Large intestine (tissue), 3 donors: ENCODE results near the gene DOCK7. TPM values are rescaled to one million over a fixed set of nuclear protein-coding genes. Genes with fewer than 3 reads are reported as not detected.
A peak's percentile ranks its signal among the peaks of the same experiment; 100 is the strongest.
"Not testable (repeated sequence)": the region's sequence is repeated elsewhere in the genome, so short reads cannot be mapped to it uniquely, and the experiment has no call there.

Source experiments
- DNase-seq, 2 donors: peaks; one replicate each; pipeline versions ENCODE4 v3.0.0 to v3.0.0-alpha.2; 2013
- H3K27ac ChIP-seq: one replicate; pipeline ENCODE4 v1.5.1; 2013; ENCODE audit warnings: low read length
- H3K27me3 ChIP-seq: 2 replicates; pipeline ENCODE4 v1.6.1; 2013; ENCODE audit warnings: low read length; ENCODE audit not compliant: control insufficient read depth, insufficient read depth
- H3K36me3 ChIP-seq: 2 replicates; pipeline ENCODE4 v1.6.1; 2013; ENCODE audit warnings: low read length; ENCODE audit not compliant: control insufficient read depth, insufficient read depth
- H3K4me1 ChIP-seq: one replicate; pipeline ENCODE4 v1.6.1; 2013; ENCODE audit warnings: low read length; ENCODE audit not compliant: control insufficient read depth, insufficient read depth
- H3K4me3 ChIP-seq: one replicate; pipeline ENCODE4 v1.5.1; 2013; ENCODE audit warnings: low read length
- H3K9me3 ChIP-seq: one replicate; pipeline ENCODE4 v1.6.1; 2013; ENCODE audit warnings: mild to moderate bottlenecking, low read depth, low read length, moderate library complexity; ENCODE audit not compliant: control insufficient read depth
- WGBS: methylation state at CpG from one replicate; pipeline ENCODE4 v1.1.5; 2013; ENCODE audit warnings: low lambda C conversion rate; ENCODE audit not compliant: insufficient coverage; 5-methylcytosine and 5-hydroxymethylcytosine counted together
- polyA plus RNA-seq: library from polyadenylated mRNA; unstranded; fragments of 120-200 nt; gene quantifications from one replicate; pipeline ENCODE4 v1.2.1, GENCODE V29; 2013

Gene DOCK7
- polyA plus RNA-seq, 1 donor = 29.8 TPM

DNA sequence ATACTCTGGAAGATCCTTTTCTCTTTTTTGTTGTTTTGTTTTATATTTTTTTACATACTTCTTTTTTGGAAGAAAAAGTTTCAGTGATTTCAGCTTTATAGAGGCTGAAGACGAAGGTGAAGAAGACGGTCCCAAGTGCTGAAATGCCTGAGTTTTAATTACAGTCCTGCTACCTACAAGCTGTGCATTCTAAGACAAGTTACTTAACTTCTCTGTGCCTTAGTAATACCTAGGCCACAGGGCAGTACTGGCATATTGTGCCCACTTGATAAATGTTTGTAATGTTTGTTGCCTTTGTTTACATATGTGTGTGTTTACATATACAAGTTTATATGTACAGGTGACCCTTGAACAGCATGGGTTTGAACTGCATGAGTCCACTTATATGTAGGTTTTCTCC lies 147.1 kb downstream of the DOCK7 start:
- DNase-seq = no peak
- peaks cover 33% of the 10 kb centered on the region for H3K36me3 ChIP-seq
- no CpG with 5 or more reads among the region's 2 CpGs for WGBS
- no peaks in the 10 kb centered on the region for H3K4me1 ChIP-seq
- H3K27me3 ChIP-seq = no peaks in the 10 kb centered on the region
- H3K4me3 ChIP-seq = no peak overlapping the region
- H3K27ac ChIP-seq = no peak overlapping the region
- no peaks in the 10 kb centered on the region for H3K9me3 ChIP-seq

GRCh38 chr1:62539028-62539447 lies 149.1 kb downstream of the DOCK7 start:
- H3K36me3 ChIP-seq = peaks cover 40% of the 10 kb centered on the region
- H3K27ac ChIP-seq = no peak overlapping the region
- DNase-seq = no peak
- H3K4me3 ChIP-seq = no peak overlapping the region
- 100% methylated on average over 1 of the region's 2 CpGs for WGBS
- no peaks in the 10 kb centered on the region for H3K4me1 ChIP-seq
- no peaks in the 10 kb centered on the region for H3K27me3 ChIP-seq
- no peaks in the 10 kb centered on the region for H3K9me3 ChIP-seq

DNA sequence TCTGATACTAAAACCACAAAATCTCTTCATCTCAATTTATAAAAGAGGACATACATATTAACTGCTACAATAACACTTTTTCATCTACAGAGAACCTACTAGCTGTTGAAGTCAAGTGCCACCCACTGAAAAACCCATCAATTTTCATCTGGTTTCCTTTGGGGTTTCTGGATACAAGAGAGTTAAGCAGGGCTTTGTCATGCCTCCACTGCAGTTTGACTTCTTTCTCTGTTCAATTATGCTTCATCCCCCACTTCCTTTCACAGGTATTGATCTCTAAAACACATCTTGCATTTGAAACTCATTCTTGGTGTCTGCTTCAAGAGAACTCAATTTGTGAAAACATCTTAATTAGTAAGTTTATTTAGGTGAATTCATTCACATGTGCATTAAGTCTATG lies 151.3 kb downstream of the DOCK7 start:
- H3K36me3 ChIP-seq = peaks cover 48% of the 10 kb centered on the region
- DNase-seq = no peak
- H3K27ac ChIP-seq = no peak overlapping the region
- no peaks in the 10 kb centered on the region for H3K27me3 ChIP-seq
- no peaks in the 10 kb centered on the region for H3K4me1 ChIP-seq
- no peak overlapping the region for H3K4me3 ChIP-seq
- H3K9me3 ChIP-seq = no peaks in the 10 kb centered on the region

GRCh38 chr1:62530516-62531154 lies 157.6 kb downstream of the DOCK7 start:
- Histone ChIP-seq H3K36me3 (peaks cover 21% of the 10 kb centered on the region), H3K27me3 (no peaks in the 10 kb centered on the region), H3K4me3 (no peak overlapping the region), H3K9me3 (no peaks in the 10 kb centered on the region), H3K4me1 (no peaks in the 10 kb centered on the region), H3K27ac (no peak overlapping the region)
- DNase-seq = peak; percentile 41 to 46
- WGBS = no CpG with 5 or more reads among the region's 6 CpGs

- Histone ChIP-seq H3K36me3 (peaks cover 17% of the 10 kb centered on the region), H3K4me3 (no peak overlapping the region), H3K9me3 (no peaks in the 10 kb centered on the region), H3K27ac (no peak overlapping the region), H3K4me1 (no peaks in the 10 kb centered on the region), H3K27me3 (no peaks in the 10 kb centered on the region)
- DNase-seq = no peak
- WGBS = no CpG with 5 or more reads among the region's 4 CpGs
Measured at GRCh38 chr1:62529227-62529626, 159.0 kb downstream of the DOCK7 start.

GRCh38 chr1:62528015-62528414 lies 160.2 kb downstream of the DOCK7 start:
- Histone ChIP-seq H3K36me3 (peaks cover 8% of the 10 kb centered on the region), H3K4me3 (no peak overlapping the region), H3K4me1 (no peaks in the 10 kb centered on the region), H3K27ac (no peak overlapping the region), H3K27me3 (no peaks in the 10 kb centered on the region), H3K9me3 (no peaks in the 10 kb centered on the region)
- DNase-seq = peak; percentile 21 to 22
- WGBS = 61% methylated on average over 6 of the region's 7 CpGs

- H3K27me3 ChIP-seq, H3K36me3 ChIP-seq, H3K9me3 ChIP-seq, DNase-seq, H3K27ac ChIP-seq, H3K4me3 ChIP-seq, H3K4me1 ChIP-seq: not testable (repeated sequence)
- no CpG with 5 or more reads among the region's 6 CpGs for WGBS
Measured at GRCh38 chr1:62527346-62527745, 160.8 kb downstream of the DOCK7 start.

DNA sequence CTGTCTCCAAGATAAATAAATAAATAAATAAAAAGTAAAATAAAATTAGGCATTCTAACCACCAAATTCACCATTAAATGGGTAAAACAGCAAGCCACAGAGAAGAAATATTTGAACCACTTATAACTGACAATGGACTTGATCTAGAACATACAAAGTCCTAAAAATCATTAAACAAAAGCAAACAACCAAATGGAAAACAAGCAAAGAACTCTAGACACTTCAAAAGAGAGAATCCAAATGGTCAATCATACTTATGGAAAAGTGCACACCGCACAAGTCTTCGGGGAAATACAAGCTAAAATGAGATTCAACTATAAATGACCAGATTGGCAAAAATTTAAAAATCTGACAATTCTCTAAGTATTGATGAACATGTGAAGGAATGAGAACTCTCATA lies 164.3 kb downstream of the DOCK7 start:
- Histone ChIP-seq H3K27ac (no peak overlapping the region), H3K4me3 (no peak overlapping the region), H3K9me3 (peaks cover 1% of the 10 kb centered on the region), H3K36me3 (peaks cover 6% of the 10 kb centered on the region), H3K4me1 (no peaks in the 10 kb centered on the region), H3K27me3 (no peaks in the 10 kb centered on the region)
- no peak for DNase-seq
- 90% methylated on average over 2 of the region's 2 CpGs for WGBS

DNA sequence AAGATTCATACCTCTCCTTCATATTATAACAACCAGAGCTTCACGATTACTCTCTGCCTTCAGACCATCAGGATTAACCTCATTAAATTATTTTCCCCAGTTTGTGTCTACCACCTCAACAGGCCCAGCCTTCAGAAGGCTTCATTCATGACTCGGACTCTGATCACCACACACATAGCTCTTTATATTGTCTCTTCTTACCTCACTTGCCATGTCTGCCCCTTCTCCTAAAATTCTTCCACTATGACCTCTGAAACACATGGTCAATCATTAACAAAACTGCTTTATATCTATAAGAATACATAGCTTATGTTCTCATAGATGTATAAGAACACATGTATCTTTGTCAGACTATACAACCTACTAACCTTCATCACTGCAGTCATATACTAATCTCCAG lies 171.6 kb downstream of the DOCK7 start:
- no peak overlapping the region for H3K4me3 ChIP-seq
- peak; percentile 43 to 74 for DNase-seq
- H3K36me3 ChIP-seq = peaks cover 11% of the 10 kb centered on the region
- peaks cover 5% of the 10 kb centered on the region for H3K9me3 ChIP-seq
- WGBS = no CpG with 5 or more reads among the region's 2 CpGs
- peaks cover 6% of the 10 kb centered on the region for H3K4me1 ChIP-seq
- H3K27ac ChIP-seq = peak overlapping the region; percentile 18
- H3K27me3 ChIP-seq = no peaks in the 10 kb centered on the region

- DNase-seq = peak; percentile 16 to 20
- peaks cover 5% of the 10 kb centered on the region for H3K9me3 ChIP-seq
- peaks cover 11% of the 10 kb centered on the region for H3K36me3 ChIP-seq
- no peaks in the 10 kb centered on the region for H3K27me3 ChIP-seq
- H3K4me3 ChIP-seq = no peak overlapping the region
- WGBS = 100% methylated on average over 1 of the region's 3 CpGs
- peaks cover 6% of the 10 kb centered on the region for H3K4me1 ChIP-seq
- H3K27ac ChIP-seq = no peak overlapping the region
Measured at GRCh38 chr1:62514746-62515423, 173.3 kb downstream of the DOCK7 start.

DNA sequence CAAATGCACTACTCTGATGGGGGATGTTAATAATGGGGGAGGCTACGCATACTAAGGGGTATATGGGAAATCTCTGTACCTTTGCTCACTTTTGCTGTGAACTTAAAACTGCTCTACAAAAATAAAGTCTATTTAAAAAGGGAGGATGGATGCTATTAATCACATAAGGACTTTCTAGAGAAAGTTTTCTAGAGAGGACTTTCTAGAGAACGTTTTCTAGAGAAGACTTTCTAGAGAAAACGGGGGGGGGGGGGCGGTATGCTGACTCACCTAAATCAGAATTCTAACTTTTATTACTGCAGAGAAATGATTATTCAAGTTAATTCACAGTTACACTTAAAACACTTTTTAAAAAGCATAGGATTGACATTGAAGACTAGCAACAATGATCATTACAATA lies 175.2 kb downstream of the DOCK7 start:
- Histone ChIP-seq H3K27ac (no peak overlapping the region), H3K27me3 (no peaks in the 10 kb centered on the region), H3K9me3 (no peaks in the 10 kb centered on the region), H3K4me1 (peaks cover 6% of the 10 kb centered on the region), H3K36me3 (peaks cover 12% of the 10 kb centered on the region), H3K4me3 (no peak overlapping the region)
- DNase-seq = no peak
- WGBS = no CpG with 5 or more reads among the region's 4 CpGs
